ENCODE results near the gene CACNA2D1.

The CACNA2D1 gene

GRCh38 chr7:82343716-82344115 lies 99.9 kb downstream of the CACNA2D1 start:
- no peak for DNase-seq (ENCODE audit: low spot score)

DNA sequence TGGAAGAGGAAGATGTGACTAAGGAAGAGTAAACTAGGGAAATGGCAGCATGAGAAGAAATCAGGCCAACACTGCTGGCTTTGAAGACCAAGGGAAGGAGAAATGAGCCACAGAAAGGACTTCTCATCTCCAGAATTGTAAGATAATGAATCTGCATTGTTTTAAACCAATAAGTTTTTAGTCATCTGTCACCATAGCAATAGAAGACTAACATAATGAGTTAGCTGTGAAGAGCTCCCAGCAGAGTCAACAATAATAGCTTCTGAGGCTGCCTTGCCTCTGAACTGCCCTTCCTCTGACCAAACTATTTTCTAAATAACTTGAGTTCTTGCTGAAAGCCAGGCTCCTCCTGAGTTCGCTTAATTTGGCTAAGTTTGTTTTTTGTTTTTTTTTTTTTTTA lies 103.6 kb downstream of the CACNA2D1 start:
- no peak for DNase-seq (ENCODE audit: low spot score)

- no peak for DNase-seq (ENCODE audit: low spot score)
Measured at GRCh38 chr7:82335927-82336326, 107.7 kb downstream of the CACNA2D1 start.

- no peak for DNase-seq (ENCODE audit: low spot score)
Measured at GRCh38 chr7:82335001-82335400, 108.6 kb downstream of the CACNA2D1 start.

- no peak for DNase-seq (ENCODE audit: low spot score)
Measured at GRCh38 chr7:82331234-82331633, 112.3 kb downstream of the CACNA2D1 start.

DNA sequence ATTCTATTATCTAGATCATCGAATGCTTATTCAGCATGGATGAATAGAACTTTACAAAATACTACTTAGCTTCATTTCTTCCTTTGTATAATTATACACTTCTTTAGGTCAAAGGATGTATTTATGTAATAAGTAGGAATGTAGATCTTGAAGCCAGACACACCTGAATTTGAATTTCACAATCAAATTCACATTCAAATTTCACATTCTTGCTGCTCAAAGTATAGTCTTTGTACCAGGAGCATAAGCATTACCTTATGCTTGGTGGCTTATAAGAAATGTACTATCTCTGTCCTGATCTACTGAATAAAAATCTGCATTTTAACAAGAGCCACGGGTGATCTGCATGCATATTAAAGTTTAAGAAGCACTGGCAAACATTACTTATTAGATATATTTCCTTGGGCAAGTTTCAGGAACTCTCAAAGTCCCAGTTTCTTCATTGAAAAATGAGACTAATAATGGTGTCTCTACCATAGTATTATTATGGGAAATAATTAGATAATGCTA lies 112.8 kb downstream of the CACNA2D1 start:
- DNase-seq (ENCODE audit: low spot score), result no peak

DNA sequence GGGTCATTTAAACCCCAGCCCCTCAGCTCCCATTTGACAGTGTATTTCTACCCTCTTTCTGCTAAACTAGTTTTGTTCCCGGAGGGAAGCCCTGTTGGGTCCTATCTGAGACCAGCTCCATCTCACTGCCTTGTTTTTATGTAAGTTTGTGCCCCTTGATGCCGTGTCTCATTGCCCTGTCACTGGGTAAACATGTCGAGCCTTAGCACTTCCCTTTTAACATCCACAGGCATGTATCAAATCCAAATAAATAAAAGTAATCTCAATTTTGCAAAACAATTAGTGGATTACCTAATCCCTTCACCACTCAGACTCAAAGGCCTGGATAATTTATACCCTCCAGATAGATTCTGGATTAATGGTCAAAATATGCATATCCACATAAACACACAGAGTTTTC lies 115.7 kb downstream of the CACNA2D1 start:
- DNase-seq (ENCODE audit: low spot score), result no peak

- DNase-seq (ENCODE audit: low spot score), result peak; percentile 16
Measured at GRCh38 chr7:82325416-82325815, 118.2 kb downstream of the CACNA2D1 start.

DNA sequence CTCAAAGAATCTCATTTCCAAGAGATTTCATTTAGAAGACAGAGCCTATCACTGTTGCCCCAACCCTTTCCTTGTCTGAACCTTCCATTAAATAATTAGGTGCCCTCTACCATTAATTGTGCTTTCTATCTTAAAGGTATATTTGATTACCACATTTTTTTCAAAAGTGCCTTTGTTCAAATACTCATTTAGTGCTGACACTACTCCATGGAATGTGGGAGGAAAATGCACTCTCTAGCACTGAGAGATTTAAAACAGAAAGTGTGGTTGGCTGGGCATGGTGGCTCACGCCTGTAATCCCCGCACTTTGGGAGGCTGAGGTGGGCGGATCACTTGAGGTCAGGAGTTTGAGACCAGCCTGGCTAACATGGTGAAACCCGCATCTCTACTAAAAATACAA lies 119.8 kb downstream of the CACNA2D1 start:
- no peak for DNase-seq (ENCODE audit: low spot score)

DNA sequence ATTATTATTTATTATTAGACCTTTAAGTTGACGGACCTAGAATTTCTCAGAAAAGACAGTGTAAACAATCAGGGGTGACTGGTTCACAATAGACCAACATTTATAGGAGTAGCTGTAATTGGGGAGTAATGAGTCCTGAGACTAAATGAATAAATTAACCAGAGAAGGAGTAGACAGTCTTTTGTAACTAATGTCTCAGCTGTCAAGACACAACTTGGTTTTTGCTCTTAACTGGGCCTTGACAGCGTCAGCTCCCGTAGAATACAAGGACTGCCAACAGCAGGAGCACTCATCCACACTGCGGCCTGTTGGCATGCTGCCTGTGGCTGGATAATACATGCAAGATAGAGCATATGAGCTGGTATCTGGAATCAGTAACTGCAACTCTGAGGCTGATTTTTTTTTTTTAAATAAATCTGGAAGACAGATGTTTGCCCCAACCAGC lies 123.9 kb downstream of the CACNA2D1 start:
- peak; percentile 51 for DNase-seq (ENCODE audit: low spot score)

DNA sequence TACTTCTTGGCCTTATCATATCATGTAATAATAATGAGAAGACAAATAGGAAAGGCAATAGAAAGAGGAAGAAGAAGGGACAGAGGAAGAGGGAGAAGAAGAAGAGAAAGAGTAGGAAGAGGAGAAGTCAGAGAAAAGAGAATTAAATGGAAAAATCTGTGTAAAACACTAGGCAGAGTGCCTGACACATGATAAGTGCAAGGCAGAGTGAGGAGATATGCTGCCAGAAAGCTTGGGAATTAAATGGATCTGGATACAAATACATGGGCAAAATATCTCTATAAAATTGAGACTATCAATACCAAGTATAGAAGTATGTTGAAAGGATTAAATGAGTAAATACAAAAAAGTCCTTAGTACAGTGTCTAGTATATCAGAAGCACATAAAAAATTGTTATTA lies 124.8 kb downstream of the CACNA2D1 start:
- no peak for DNase-seq (ENCODE audit: low spot score)

DNA sequence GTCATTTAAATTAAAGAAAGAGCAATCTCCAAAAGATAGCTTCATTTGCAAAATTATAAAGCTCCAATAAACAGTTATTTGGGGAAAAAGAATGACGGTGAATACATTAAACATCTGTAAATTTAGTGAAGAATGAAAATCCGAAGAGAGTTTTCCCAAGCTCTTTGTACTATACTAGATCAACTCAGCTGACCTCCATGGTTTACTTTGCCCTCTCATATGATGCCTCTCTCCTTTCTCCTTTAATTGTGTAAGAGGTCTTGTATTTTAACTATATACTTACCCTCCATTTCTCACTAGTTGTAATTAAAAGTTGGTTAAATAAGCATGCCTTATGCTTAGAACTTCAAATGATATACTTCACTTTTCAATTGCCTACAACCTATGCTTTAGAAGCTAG lies 125.8 kb downstream of the CACNA2D1 start:
- DNase-seq (ENCODE audit: low spot score), result no peak

DNA sequence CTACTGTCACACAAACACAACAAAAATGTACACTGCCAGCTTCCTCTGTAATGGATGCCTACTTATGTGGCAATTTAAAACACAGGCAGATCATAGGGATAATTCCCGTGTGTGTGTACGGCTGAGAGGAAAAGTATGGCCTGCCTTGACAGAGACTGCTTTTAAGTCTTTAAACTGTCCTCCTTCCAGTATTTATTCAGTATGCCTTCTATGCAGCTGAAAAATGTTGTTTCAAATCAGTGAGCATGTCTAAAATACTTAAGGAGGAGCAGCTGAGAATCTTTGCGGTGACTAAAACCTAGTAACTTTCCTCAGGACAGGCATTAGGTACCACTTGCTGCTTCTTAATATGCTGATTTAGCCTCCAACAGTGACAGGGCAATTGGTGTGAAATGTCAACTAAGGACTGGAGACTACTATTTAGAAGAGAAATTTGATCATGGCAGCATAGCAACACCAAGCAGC lies 126.3 kb downstream of the CACNA2D1 start:
- no peak for DNase-seq (ENCODE audit: low spot score)

DNA sequence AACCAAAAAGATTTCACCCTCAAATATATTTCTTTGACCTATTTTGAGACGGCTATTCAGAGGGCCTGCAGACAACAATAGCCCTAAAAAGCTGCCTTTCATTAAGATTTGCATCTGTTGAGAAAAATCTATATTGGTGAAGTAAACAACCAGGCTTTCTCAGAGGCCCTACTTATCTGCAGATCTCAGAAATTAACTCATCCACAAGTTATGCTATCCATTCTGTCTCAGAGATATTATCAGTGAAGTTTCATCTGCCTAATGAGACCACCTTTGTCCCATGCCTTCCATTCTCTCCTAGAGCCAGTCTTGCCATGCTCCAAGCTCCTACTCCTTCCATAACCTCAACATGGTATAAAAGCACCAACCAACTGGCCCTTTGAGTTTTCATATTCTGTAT lies 130.3 kb downstream of the CACNA2D1 start:
- no peak for DNase-seq (ENCODE audit: low spot score)

GRCh38 chr7:82312646-82313045 lies 130.9 kb downstream of the CACNA2D1 start:
- no peak for DNase-seq (ENCODE audit: low spot score)

GRCh38 chr7:82305347-82306005 lies 138.1 kb downstream of the CACNA2D1 start:
- DNase-seq (ENCODE audit: low spot score), result no peak

GRCh38 chr7:82294865-82295264 lies 148.7 kb downstream of the CACNA2D1 start:
- no peak for DNase-seq (ENCODE audit: low spot score)

DNA sequence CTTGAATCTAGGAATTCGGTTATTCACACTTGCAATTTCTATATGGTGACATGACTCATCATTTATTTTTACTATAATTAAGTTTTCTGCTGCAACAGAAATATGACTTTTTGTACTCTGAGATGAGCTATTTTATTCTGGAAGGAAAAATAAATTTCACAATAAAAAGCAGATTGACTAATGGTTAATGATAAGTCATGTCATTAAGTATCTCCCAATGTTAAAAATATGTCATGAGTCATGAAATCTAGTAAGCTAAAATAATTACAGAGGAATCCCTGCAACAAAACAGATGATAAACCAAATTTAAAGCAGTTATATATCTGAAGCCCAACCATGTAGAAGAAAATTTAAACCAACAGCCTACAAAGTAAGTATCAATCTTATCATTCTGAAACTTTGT lies 149.2 kb downstream of the CACNA2D1 start:
- DNase-seq (ENCODE audit: low spot score), result no peak

- no peak for DNase-seq (ENCODE audit: low spot score)
Measured at GRCh38 chr7:82293467-82293866, 150.1 kb downstream of the CACNA2D1 start.

- no peak for DNase-seq (ENCODE audit: low spot score)
Measured at GRCh38 chr7:82291931-82292330, 151.6 kb downstream of the CACNA2D1 start.

GRCh38 chr7:82289889-82290288 lies 153.7 kb downstream of the CACNA2D1 start:
- no peak for DNase-seq (ENCODE audit: low spot score)

GRCh38 chr7:82289152-82289535 lies 154.4 kb downstream of the CACNA2D1 start:
- DNase-seq (ENCODE audit: low spot score), result no peak

DNA sequence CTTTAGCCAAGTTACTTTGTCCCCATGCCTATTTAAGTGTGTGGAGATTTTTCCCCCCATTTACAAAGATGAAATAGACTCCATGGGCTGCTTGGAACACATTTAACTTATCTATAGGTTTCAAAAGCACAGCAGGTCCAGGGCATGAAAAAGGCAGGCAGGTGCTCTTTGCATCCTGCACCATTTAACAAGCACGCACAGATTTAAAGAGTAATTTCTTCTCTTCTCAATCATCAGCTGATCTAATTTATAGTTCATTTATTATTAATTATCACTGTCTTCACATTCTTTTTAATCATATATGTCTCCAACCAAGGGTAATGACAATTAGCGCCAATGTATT lies 156.8 kb downstream of the CACNA2D1 start:
- DNase-seq (ENCODE audit: low spot score), result no peak

DNA sequence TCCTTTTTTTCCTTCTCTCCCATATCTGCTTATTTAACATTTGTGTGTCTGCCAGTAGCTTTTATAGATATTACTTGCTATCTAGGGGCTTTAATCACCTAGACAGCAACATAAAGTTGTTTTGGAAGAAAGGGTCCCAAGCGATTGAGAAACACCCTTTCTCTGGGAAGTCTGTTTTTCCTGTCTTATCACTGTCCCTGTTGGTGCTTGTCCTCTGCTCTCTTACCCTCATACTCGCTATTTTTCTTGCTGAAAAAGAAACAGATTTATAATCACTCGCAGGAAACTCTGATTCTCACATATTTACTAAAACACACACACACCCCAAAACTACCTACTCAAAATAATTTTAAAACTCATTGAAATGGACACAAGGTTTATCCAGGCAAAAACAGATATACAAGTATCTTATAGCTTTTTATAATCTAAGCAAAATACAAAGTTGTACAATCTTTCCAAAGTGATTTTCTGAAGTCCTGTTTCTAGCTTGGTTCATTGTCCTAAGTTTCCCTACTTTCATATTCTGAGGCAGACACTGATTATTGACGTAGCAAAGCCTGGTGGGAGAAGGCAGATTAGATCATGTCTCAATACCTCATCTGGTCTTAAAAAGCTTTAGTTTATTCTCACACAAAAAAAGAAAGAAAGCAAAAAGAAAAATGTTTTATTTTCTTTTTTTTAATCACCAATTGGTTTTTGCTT lies 157.3 kb downstream of the CACNA2D1 start:
- DNase-seq (ENCODE audit: low spot score), result no peak
